Erythroblast (primary cell): ENCODE results near the gene GEMIN7.

Experiments used
- GATA1 ChIP-seq: IDR thresholded peaks from 2 replicates; pipeline ENCODE4 v1.6.1; 2011; ENCODE audit warnings: low read depth, mild to moderate bottlenecking, control low read depth, low read length, moderate library complexity
- POLR2A ChIP-seq: IDR thresholded peaks from 2 replicates; pipeline ENCODE4 v1.6.1; 2011; ENCODE audit warnings: mild to moderate bottlenecking, low read length

DNA sequence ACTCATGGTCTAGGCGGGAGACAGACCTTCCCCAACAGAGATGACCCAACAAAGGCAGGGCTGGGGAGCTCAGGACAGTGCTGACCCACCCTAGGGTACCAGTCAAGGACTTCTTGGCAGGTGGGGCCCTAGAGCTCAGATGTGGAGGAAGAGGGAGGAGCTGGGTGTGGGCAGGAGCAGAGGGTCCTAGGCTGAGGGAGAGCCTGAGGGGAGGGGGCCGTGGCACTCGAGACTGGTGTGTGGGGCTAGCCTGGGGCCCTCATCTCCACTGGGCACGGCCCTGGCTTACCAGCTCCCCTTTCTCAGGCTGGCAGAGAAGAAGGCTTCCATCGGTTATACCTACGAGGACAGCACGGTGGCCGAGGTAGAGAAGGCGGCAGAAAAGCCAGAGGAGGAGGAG is 21.6 kb upstream of the GEMIN7 start:
- TF ChIP-seq GATA1 = no peak
- TF ChIP-seq POLR2A = no peak
